ENCODE measurements around the gene CTBP1. TPM values are rescaled to one million over a fixed set of nuclear protein-coding genes. Genes with fewer than 3 reads are reported as not detected.

Gene CTBP1
- total and polyA plus RNA-seq, 2 of the 8 experiments (the other 6 are each of a cell fraction or from before 2014, with no cell fraction given): 128 to 185 TPM

GRCh38 chr4:1266881-1267763, 18.2 kb upstream of the CTBP1 start:
- Histone ChIP-seq H3K27me3 (replicated peaks in 1 of 4; ENCODE audit: control insufficient read depth in 3 of 4, extremely low read depth in 1 of 4, insufficient read depth in 3 of 4, low read length in 3 of 4) (no peaks in the 10 kb centered on the region), H3K4me3 (ENCODE audit: extremely low read depth in 1 of 4, insufficient read depth in 2 of 4, low read depth in 3 of 4, low read length in 4 of 4) (no peak overlapping the region), H4K5ac (ENCODE audit: insufficient read length, low read depth, low read length) (no peak overlapping the region), H3K4me1 (replicated peaks in 1 of 4; ENCODE audit: control insufficient read depth in 3 of 4, insufficient read depth in 4 of 4, low read length in 3 of 4) (peaks cover 0 to 2% (median 0%) of the 10 kb centered on the region in 4 experiments; a peak in 1 of 7 replicates), H3K4ac (replicated peaks; ENCODE audit: insufficient read length, low read depth, low read length) (no peak overlapping the region), H3K9me3 (ENCODE audit: insufficient read depth in 2 of 2, low read depth in 1 of 2, low read length in 1 of 2) (peaks cover 13 to 14% of the 10 kb centered on the region in 2 experiments; a peak in 3 of 4 replicates), H2BK20ac (ENCODE audit: low read length) (no peak overlapping the region), H2BK12ac (ENCODE audit: low read depth, low read length) (no peak overlapping the region), H2AK5ac (ENCODE audit: low read depth, low read length) (no peak overlapping the region), H3K36me3 (ENCODE audit: control insufficient read depth in 2 of 4, insufficient read depth in 4 of 4, low read length in 3 of 4) (no peaks in the 10 kb centered on the region), H3K9ac (replicated peaks in 1 of 4; ENCODE audit: extremely low read depth in 1 of 4, low read depth in 3 of 4, low read length in 3 of 4) (no peak overlapping the region), H4K8ac (ENCODE audit: extremely low read depth, insufficient read depth, low read length) (no peak overlapping the region), H2AFZ (ENCODE audit: low read length) (no peak overlapping the region), H3K23ac (ENCODE audit: insufficient read length) (no peak overlapping the region), H3K23me2 (ENCODE audit: low read depth, low read length) (no peaks in the 10 kb centered on the region), H3K79me1 (ENCODE audit: low read depth, low read length) (no peaks in the 10 kb centered on the region; the same call in 1 of the 2 replicates), H2BK15ac (ENCODE audit: low read length) (no peak overlapping the region), H2BK5ac (ENCODE audit: low read depth, low read length) (no peak overlapping the region), H4K91ac (replicated peaks; ENCODE audit: insufficient read length, low read length) (no peak overlapping the region), H3K27ac (ENCODE audit: low read depth, low read length) (no peak overlapping the region), H3K56ac (replicated peaks; ENCODE audit: insufficient read length, low read depth, low read length) (no peak overlapping the region), H3K79me2 (ENCODE audit: control insufficient read depth in 1 of 2, insufficient read depth in 2 of 2, low read length in 2 of 2) (no peaks in the 10 kb centered on the region), H2BK120ac (replicated peaks; ENCODE audit: low read depth, low read length) (no peak overlapping the region), H4K20me1 (replicated peaks in 1 of 2; ENCODE audit: control insufficient read depth in 1 of 2, insufficient read depth in 2 of 2, low read length in 2 of 2) (no peaks in the 10 kb centered on the region), H3K14ac (ENCODE audit: insufficient read length) (no peak overlapping the region), H3K18ac (ENCODE audit: extremely low read depth, low read length) (no peak overlapping the region), H3K4me2 (ENCODE audit: insufficient read depth in 1 of 2, low read depth in 2 of 2, low read length in 2 of 2) (no peak overlapping the region)
- POLR2A ChIA-PET (ENCODE audit: partially characterized antibody): interaction anchor here (1.1 to 1.6 kb wide), 2 partner anchors 17 to 23 kb away, joined by 3 to 5 read pairs; partner anchors contain the start of gene MAEA
- no peak for FAIRE-seq
- CTCF ChIA-PET (ENCODE audit: partially characterized antibody): interaction anchor here (0.8 to 3.9 kb wide), 17 partner anchors 9 to 156 kb away, joined by 3 to 32 read pairs (median 6); no protein-coding TSS in a partner anchor
- no peak for DNase-seq (ENCODE audit: low read depth in 1 of 2, low spot score in 2 of 2)
- 90% methylated on average over 9 of the region's 9 CpGs; no CpG with 5 or more reads in 1 of the 2 experiments for WGBS, 2 experiments (ENCODE audit: extremely low coverage in 1 of 2, insufficient coverage in 1 of 2, insufficient read length in 1 of 2, insufficient replicate concordance in 2 of 2, low coverage in 1 of 2, low lambda C conversion rate in 2 of 2, missing lambda C conversion rate in 1 of 2)
- TF ChIP-seq CHD2 (IDR thresholded peaks at IDR 0.05; ENCODE audit: low read length): no peak
- no peak for TF ChIP-seq GABPA (IDR thresholded peaks at IDR 0.05; ENCODE audit: borderline replicate concordance, insufficient read depth, low read length)
- TF ChIP-seq KDM5A (IDR thresholded peaks at IDR 0.05; ENCODE audit: low read length): no peak
- TF ChIP-seq HDAC2 (IDR thresholded peaks at IDR 0.05; ENCODE audit: borderline replicate concordance in 1 of 2, low read depth in 2 of 2, low read length in 2 of 2): no peak
- no peak for TF ChIP-seq RXRA (IDR thresholded peaks at IDR 0.05; ENCODE audit: insufficient read depth, low read depth, low read length)
- TF ChIP-seq POLR2AphosphoS5 (IDR thresholded peaks at IDR 0.05; ENCODE audit: low read depth, low read length): no peak
- no peak for TF ChIP-seq SP1 (IDR thresholded peaks at IDR 0.05; ENCODE audit: low read depth, low read length)
- TF ChIP-seq SUZ12 (IDR thresholded peaks at IDR 0.05; ENCODE audit: low read length): no peak
- no peak for TF ChIP-seq FOSL1 (IDR thresholded peaks at IDR 0.05; ENCODE audit: insufficient read depth, low read depth, low read length)
- TF ChIP-seq KDM4A (IDR thresholded peaks at IDR 0.05; ENCODE audit: low read depth, low read length, severe bottlenecking): no peak
- TF ChIP-seq JUN (IDR thresholded peaks at IDR 0.05; ENCODE audit: low read depth, low read length): no peak
- no peak for TF ChIP-seq SRF (IDR thresholded peaks at IDR 0.05; ENCODE audit: low read depth, low read length)
